HS-5 (cell line): ENCODE data around the gene DPM3.
A peak's percentile ranks its signal among the peaks of the same experiment; 100 is the strongest.
"Not testable (repeated sequence)": the region's sequence is repeated elsewhere in the genome, so short reads cannot be mapped to it uniquely, and the experiment has no call there.

Source experiments
- DNase-seq: peaks from one replicate; pipeline ENCODE4 v3.0.0-alpha.2; 2012; ENCODE audit warnings: low read depth

The DPM3 gene

GRCh38 chr1:155158991-155159390 is 18.7 kb upstream of the DPM3 start:
- DNase-seq = no peak

GRCh38 chr1:155155996-155156643 is 15.8 kb upstream of the DPM3 start:
- not testable (repeated sequence) for DNase-seq

GRCh38 chr1:155145491-155145890 is 5.2 kb upstream of the DPM3 start:
- DNase-seq = no peak

GRCh38 chr1:155141749-155142148 is 1.4 kb upstream of the DPM3 start:
- no peak for DNase-seq

GRCh38 chr1:155140630-155140953 is 261 bp upstream of the DPM3 start:
- DNase-seq = no peak

GRCh38 chr1:155137154-155137949 is 3.0 kb downstream of the DPM3 start:
- DNase-seq = no peak

GRCh38 chr1:155136748-155137147 is 3.6 kb downstream of the DPM3 start:
- DNase-seq = no peak

- DNase-seq = peak; percentile 52
These were observed 4.8 kb downstream of the DPM3 start, which contains the start of gene SLC50A1 for GRCh38 chr1:155135415-155136028. TSS of gene SLC50A1 (plus strand) at chr1:155135852. CDS start at chr1:155135912, 60 bp downstream.

GRCh38 chr1:155134880-155135414 is 5.4 kb downstream of the DPM3 start:
- DNase-seq = peak; percentile 83

- DNase-seq = no peak
These were observed 6.0 kb downstream of the DPM3 start for GRCh38 chr1:155134322-155134721.

GRCh38 chr1:155133799-155134281 is 6.5 kb downstream of the DPM3 start:
- DNase-seq = no peak

- no peak for DNase-seq
These were observed 8.5 kb downstream of the DPM3 start for GRCh38 chr1:155131856-155132255.

GRCh38 chr1:155131285-155131684 is 9.0 kb downstream of the DPM3 start:
- no peak for DNase-seq

GRCh38 chr1:155130272-155131006 is 9.9 kb downstream of the DPM3 start:
- DNase-seq = no peak

- DNase-seq = no peak
These were observed 11.4 kb downstream of the DPM3 start for GRCh38 chr1:155128755-155129473.

- DNase-seq = no peak
These were observed 12.2 kb downstream of the DPM3 start for GRCh38 chr1:155127967-155128754.

GRCh38 chr1:155127105-155127966 is 13.0 kb downstream of the DPM3 start, which contains the start of gene EFNA1:
TSS of gene EFNA1 (plus strand) at chr1:155127876. CDS start at chr1:155127978, 102 bp downstream.
- DNase-seq = no peak

- DNase-seq = no peak
These were observed 13.7 kb downstream of the DPM3 start for GRCh38 chr1:155126556-155127104.

GRCh38 chr1:155125946-155126555 is 14.3 kb downstream of the DPM3 start:
- no peak for DNase-seq
